G401.6 (cell line): ENCODE data around the gene MAPK11.
"Not testable (repeated sequence)": the region's sequence is repeated elsewhere in the genome, so short reads cannot be mapped to it uniquely, and the experiment has no call there.

Experiments
- FAIRE-seq: peaks from 2 replicates; lab custom pipeline; 2012; peaks lifted over from hg19 to GRCh38; lab: Jason Lieb, UNC

Gene MAPK11

DNA sequence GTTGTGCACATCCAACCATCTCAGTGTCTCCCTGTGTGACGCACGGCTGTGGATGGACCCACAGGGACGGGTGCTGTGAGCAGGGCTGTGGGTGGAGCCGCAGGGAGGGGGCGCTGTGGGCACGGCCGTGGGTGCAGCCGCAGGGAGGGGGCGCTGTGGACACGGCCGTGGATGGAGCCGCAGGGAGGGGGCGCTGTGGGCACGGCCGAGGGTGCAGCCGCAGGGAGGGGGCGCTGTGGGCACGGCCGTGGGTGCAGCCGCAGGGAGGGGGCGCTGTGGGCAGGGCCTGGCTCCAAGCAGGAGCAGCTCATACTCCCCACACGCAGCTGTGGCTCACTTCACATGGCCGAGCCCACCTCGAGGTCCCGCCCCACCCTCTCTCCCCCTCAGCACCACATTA, 6.0 kb upstream of the MAPK11 start:
- FAIRE-seq = no peak

- no peak for FAIRE-seq
Observed at GRCh38 chr22:50275181-50276055, 5.2 kb upstream of the MAPK11 start.

GRCh38 chr22:50274771-50275170, 4.6 kb upstream of the MAPK11 start:
- no peak for FAIRE-seq

DNA sequence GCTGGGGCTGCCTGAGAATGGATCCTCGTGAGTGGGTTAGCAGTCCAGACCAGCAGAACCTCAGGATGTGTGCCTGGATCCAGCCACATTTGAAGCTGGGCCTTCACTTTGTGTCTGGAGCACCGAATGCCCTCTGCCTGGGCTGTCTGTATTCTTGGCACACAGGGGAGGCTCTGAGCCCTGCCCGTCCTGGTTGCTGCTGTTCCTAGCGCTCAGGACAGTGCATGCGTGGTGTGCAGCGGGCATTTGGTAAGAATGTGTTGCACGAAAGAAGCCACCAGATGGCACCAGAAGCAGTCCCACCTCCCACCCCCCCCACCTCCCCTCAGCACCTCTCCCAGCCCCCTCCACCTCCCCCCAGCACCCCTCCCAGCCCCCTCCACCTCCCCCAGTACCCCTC, 4.1 kb upstream of the MAPK11 start:
- FAIRE-seq = no peak

- FAIRE-seq = not testable (repeated sequence)
Observed at GRCh38 chr22:50273781-50274180, 3.6 kb upstream of the MAPK11 start.

GRCh38 chr22:50273352-50273751, 3.2 kb upstream of the MAPK11 start:
- FAIRE-seq = not testable (repeated sequence)

GRCh38 chr22:50272044-50272802, 2.0 kb upstream of the MAPK11 start:
- no peak for FAIRE-seq

DNA sequence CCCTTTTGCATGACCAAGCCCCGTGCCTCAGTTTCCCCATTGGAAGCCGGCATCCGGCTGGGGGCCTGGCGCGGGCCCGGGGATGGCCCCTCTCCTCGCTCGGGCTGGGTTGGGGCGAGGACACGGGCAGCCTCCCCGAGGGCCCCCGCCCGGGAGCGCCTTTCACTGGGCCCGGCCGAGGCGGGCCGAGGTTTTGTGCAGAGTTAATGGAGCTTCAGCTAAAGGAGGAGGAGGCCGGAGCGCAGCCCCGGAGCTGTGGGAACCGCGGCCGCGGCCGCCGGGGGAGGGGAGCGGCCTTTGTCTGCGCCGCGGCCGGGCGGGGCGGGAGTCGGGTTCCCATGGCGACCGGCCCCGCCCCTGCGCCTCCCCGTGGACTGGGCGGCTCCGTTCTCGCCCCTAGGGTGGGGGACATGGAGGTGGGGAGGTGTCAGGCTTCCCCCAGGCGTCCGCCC, 1.4 kb upstream of the MAPK11 start:
- FAIRE-seq = no peak

- no peak for FAIRE-seq
Observed at GRCh38 chr22:50270666-50271394, 650 bp upstream of the MAPK11 start.

- no peak for FAIRE-seq
Observed at GRCh38 chr22:50269573-50269969, 609 bp downstream of the MAPK11 start.

DNA sequence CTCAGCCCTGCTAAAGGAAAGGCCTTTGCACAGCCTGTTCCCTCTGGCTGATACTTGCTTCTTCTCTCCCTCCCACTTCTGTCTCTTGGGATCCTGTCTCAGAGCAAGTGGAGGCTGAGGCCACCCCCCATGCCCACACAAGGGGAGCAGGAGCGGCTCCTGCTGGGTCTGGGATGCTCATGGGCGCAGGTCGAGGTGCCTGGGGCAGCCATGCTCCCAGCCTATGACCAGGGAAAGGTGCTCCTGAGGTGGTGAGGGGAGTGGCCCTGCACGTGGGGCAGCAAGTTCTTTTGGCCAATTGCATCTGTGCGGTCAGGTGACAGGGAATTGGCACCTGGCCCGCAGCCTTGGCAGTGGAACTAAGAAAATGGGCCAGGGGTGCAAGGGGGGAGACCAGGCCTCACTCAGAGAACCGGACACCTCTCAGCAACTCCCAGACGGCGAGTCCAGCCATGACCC, 1.5 kb downstream of the MAPK11 start:
- no peak for FAIRE-seq

GRCh38 chr22:50267591-50268390, 2.4 kb downstream of the MAPK11 start:
- FAIRE-seq = no peak

- no peak for FAIRE-seq
Observed at GRCh38 chr22:50266994-50267393, 3.2 kb downstream of the MAPK11 start.

- no peak for FAIRE-seq
Observed at GRCh38 chr22:50264946-50265669, 5.1 kb downstream of the MAPK11 start.

DNA sequence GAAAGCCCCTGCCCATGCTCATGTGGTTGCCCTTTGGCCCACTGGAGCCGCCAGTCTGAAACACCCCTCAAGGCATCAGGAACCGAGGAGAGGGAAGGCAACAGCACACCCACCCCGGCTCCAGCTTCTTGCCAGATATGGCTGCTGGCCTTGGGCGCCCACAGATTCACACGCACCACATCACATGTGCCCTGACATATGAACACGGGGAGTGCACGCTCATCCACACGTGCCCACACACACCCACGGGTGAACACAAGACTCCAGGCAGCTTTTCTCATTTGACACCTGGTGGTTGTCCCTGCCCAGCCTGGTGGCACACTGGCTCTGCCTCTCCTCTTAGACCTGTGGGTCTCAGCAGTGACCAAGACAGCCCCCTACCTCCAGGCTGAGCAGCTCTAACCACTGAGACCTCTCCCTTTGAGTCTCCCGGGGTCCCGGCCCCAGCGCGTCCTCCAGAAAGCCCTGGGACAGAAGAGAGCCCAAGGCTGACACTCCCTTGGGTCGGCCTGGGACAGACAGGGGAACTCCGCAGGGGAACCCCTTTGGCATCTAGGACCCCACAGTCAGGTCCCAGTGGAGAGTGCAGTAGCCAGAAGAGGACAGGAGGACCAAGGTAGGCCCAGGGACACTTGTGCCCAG, 6.0 kb downstream of the MAPK11 start:
- no peak for FAIRE-seq

DNA sequence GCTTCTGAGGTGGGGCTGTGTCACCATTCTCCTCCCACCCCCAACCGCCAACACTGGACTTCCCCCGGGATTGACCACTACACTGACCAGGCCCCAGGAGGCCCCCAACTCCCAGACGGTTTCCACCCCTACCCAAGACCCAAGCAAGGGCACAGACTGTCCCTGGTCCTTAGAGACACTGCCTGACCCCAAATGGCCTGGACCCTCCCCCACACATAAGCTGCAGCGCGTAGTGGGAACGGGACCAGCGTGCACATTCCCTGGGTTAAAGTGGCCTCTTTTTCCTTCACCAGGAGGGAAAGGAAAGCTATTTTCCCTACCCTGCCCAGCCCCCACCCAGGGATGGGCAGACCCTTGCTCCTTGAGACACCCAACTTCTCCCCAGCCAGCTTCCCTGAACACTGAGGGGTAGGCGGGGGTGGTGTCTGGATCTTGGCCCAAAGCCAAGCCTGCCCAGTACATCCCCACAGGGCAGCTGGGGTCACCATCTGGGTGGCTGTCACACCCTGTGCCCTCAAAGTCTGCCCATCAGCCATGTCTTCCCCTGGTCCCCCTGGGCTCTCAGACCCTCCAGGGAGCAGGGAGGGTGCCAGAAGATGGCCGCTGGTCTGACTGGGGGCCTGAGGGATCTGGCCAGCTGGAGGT, 7.1 kb downstream of the MAPK11 start:
- FAIRE-seq = no peak

DNA sequence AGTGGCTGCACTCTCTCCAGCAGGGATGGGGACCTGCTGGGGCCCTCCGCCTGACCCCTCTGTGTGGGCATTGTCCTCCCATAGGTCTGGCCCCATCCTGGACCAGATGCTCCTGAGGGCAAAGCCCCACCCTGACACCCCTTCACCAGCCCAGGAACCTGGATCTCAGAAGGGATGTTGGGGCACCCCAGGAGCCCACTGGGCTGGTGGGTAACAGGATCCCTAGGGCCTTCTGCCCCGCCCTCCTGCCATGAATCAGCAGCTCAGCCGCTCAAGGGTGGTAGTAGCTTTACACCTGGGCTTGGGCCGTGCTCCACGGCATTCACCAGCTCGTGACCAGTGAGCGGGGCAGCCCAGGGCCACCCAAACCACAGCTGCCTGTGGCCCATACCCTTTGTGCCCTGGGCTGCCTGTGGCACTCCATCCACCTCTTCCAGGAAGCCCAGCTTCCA, 7.7 kb downstream of the MAPK11 start:
- FAIRE-seq = no peak

GRCh38 chr22:50261615-50262459, 8.3 kb downstream of the MAPK11 start, which contains the start of gene MAPK12:
Gene MAPK12, minus strand, starts transcription at chr22:50261683. Its CDS starts 174 bp downstream, at chr22:50261509.
- no peak for FAIRE-seq
